HG02798 (cell line): ENCODE measurements around the gene TSPYL2.
A peak's percentile ranks its signal among the peaks of the same experiment; 100 is the strongest.

Experiments
- ATAC-seq: cut with Tn5 transposase; IDR thresholded peaks from one replicate; pipeline ENCODE4 v1.9.1; 2021; ENCODE audit warnings: mild to moderate bottlenecking; ENCODE audit not compliant: unreplicated experiment, poor library complexity

Gene TSPYL2

DNA sequence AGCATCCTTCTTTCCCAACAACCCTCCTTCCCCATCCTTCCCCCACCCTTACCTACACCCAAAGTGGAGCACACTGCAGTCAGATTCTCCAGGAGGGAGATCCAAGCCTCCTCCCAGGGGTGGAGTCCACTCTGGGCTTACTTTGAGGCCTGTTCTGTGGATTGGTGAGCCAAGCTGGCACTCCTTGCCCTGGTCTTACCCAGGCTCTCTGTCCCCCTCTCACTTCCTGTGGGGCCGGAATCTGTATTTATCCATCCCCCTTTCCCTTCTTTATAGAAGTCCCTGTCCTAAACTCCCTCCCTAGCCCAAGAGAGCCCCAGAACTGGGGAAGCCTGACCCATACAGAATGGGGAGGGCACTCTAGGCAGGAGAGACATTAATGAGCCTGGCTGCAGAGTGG lies 3.2 kb upstream of the TSPYL2 start:
- no peak for ATAC-seq

- ATAC-seq, result no peak
These were observed 1.3 kb upstream of the TSPYL2 start for GRCh38 chrX:53080628-53081580.

GRCh38 chrX:53082773-53083616 lies 828 bp downstream of the TSPYL2 start:
- ATAC-seq, result no peak

- no peak for ATAC-seq
These were observed 1.9 kb downstream of the TSPYL2 start for GRCh38 chrX:53084043-53084570.

GRCh38 chrX:53084863-53085262 lies 2.7 kb downstream of the TSPYL2 start:
- no peak for ATAC-seq

DNA sequence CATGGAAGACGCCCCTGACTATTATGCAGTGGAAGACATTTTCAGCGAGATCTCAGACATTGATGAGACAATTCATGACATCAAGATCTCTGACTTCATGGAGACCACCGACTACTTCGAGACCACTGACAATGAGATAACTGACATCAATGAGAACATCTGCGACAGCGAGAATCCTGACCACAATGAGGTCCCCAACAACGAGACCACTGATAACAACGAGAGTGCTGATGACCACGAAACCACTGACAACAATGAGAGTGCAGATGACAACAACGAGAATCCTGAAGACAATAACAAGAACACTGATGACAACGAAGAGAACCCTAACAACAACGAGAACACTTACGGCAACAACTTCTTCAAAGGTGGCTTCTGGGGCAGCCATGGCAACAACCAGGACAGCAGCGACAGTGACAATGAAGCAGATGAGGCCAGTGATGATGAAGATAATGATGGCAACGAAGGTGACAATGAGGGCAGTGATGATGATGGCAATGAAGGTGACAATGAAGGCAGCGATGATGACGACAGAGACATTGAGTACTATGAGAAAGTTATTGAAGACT lies 3.6 kb downstream of the TSPYL2 start:
- no peak for ATAC-seq

- ATAC-seq, result no peak
These were observed 4.3 kb downstream of the TSPYL2 start for GRCh38 chrX:53086464-53086863.

DNA sequence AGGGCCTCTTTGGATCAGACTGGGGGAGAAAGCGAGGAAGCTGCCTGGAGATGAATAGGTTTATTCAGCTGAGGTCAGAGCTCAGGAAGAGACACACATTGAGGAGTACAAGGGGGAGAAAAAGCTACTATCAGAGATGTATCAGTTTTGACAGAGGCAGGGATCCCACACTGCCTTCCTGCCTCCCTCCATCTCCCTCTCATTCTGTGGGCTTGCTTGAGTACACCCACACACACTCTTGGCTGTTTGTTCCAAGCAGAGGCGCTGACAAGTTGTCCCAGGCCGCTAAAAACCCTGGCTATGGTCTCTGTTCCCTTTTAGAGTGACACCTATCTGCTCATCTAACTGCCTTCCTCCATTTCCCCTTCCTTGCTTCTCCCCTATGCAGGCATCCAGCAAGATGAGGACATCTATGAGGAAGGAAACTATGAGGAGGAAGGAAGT lies 5.2 kb downstream of the TSPYL2 start:
- no peak for ATAC-seq

GRCh38 chrX:53088136-53088974 lies 6.2 kb downstream of the TSPYL2 start:
- peak; percentile 62 for ATAC-seq

DNA sequence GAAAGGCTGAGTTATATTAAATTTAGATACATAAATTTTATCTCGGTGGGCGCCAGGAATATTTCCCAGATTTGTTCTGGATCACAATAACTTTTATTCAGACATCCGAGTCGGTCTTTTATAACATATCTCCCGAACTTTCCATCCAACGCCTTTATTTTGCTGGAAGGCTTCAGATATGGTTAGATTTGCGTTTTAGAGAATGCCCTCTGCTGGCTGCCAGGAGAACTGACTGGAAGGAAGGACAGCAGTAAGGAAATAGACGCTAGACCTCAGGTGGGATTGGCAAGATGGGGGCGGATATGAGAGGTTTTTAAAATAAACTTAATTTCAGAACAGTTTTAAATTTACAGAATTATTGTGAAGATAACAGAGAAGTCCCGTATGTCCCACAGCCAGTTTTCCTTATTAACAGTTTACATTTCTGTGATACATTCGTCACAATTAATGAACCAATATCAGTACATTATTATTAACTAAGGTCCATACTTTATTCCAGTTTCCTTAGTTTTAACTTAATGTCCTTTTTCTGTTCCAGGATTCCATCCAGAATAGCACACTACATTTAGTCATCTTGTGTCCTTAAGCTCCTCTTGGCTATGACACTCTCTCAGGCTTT lies 7.2 kb downstream of the TSPYL2 start:
- ATAC-seq, result no peak

- no peak for ATAC-seq
These were observed 7.8 kb downstream of the TSPYL2 start for GRCh38 chrX:53089925-53090324.

GRCh38 chrX:53091354-53091753 lies 9.2 kb downstream of the TSPYL2 start:
- ATAC-seq, result no peak

DNA sequence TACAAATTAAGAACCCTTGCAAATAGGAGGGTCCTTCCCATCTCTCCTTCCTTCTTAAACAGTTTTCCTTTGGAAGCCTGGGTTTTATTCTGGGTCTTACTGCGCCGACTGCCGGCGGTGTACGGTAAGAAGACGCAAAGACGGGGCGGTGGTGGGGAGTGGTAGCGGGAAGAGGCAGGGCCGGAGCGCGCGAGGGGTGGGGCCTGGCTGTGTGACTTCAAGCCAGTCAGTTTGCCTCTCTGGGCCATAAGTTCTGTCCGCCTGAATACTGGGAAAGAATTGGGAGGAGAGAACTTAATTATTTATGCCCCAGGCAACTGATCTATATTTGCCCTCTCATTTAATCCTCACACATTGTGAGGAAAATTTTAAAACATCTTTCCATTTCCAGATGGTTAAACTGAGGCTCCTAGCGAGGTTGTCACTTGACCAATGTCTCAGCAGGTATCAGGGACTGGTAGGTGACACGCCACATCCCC lies 11.0 kb downstream of the TSPYL2 start:
- ATAC-seq, result peak; percentile 46

GRCh38 chrX:53093748-53094581 lies 11.8 kb downstream of the TSPYL2 start, which contains the start of gene KANTR:
Gene KANTR (plus strand): TSS chrX:53094142. CDS start chrX:53124273, 30,131 bp downstream.
- ATAC-seq, result peak; percentile 86

GRCh38 chrX:53094582-53094905 lies 12.4 kb downstream of the TSPYL2 start:
- no peak for ATAC-seq

- ATAC-seq, result no peak
These were observed 13.6 kb downstream of the TSPYL2 start for GRCh38 chrX:53095796-53096195.

DNA sequence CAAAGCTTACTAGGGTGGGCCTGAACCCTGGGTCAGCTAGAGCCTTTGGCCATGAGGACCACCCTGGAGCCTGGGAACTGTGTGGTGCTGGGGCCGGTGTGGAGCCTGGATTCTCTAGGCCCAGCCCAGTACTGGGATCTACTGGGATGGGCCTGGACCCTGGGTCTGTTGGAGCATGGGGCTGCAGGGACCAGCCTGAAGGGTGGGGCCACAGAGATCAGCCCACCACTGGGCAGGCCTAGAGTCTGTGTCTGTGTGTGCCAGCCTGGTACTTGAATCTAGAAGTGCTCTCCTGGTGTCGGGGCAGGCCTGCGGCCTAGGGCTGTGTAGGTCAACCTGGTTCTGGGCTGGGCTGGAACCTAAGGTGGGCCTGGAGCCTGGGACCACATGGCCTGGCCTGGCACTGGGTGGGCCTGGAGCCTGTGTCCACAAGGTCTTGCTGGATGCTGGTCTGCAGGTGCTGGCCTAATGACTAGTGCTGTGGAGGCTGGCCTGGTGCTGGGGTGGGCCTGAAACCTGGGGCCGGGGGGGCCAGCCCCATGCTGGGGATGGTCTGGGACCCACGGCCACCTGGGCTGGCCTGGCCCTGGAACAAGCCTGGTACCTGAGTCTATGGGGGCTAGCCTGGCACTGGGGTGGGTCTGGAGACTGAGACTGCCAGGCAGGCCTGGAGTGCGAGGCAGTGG lies 32.8 kb downstream of the TSPYL2 start:
- ATAC-seq, result no peak

DNA sequence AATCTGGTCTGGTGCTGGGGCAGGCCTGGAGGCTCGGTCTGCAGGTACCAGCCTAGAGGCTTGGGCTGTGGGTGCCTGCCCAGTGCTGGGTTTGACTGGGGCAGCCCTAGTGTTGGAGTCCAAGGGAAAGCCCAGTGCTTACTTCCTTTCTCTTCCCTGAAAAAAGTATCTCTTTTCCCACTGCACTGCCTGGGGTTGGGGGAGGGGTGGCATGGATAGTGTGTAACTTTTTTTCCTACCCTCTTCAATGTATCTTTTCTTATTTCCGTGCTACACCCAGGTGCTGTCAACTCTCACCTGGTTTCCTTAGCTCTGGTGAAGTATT lies 33.3 kb downstream of the TSPYL2 start:
- no peak for ATAC-seq
